22Rv1 (cell line): ENCODE results near the gene RSBN1L.
"Not testable (repeated sequence)": the region's sequence is repeated elsewhere in the genome, so short reads cannot be mapped to it uniquely, and the experiment has no call there.

Source experiments
- H3K27ac ChIP-seq: fragments of 450-650 bp; 2 replicates; pipeline ENCODE4 v1.5.1; 2017
- CTCF ChIP-seq: fragments of 450-650 bp; IDR thresholded peaks from 2 replicates; pipeline ENCODE4 v1.5.1; 2017; ENCODE audit warnings: mild to moderate bottlenecking
- ZFX ChIP-seq: fragments of 450-650 bp; IDR thresholded peaks from 2 replicates; pipeline ENCODE4 v1.6.1; 2017; ENCODE audit warnings: antibody characterized with exemption, borderline replicate concordance

Gene RSBN1L

GRCh38 chr7:77716804-77717203 is 20.5 kb downstream of the RSBN1L start:
- H3K27ac ChIP-seq, result no peak overlapping the region
- no peak for TF ChIP-seq CTCF
- TF ChIP-seq ZFX, result no peak

GRCh38 chr7:77717566-77717965 is 21.3 kb downstream of the RSBN1L start:
- not testable (repeated sequence) for H3K27ac ChIP-seq

DNA sequence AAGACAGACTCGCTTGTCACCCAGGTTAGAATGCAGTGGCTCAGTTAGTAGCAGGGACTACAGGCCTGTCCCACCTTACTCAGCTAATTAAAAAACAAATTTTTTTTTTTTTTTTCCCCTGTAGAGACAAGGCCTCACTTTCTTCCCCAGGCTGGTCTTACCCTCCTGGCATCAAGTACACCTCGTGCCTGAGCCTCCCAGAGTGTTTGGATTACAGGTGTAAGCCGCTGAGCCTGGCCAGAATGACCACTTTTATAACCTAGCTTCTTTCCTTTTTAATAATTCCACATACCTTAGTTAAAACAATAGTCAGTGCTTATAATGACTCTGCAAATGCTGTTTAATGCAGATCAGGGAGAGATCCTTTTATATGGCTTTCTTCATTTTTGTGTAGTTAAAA is 31.3 kb downstream of the RSBN1L start:
- TF ChIP-seq CTCF, result no peak
- TF ChIP-seq ZFX, result no peak
- H3K27ac ChIP-seq, result no peak overlapping the region

DNA sequence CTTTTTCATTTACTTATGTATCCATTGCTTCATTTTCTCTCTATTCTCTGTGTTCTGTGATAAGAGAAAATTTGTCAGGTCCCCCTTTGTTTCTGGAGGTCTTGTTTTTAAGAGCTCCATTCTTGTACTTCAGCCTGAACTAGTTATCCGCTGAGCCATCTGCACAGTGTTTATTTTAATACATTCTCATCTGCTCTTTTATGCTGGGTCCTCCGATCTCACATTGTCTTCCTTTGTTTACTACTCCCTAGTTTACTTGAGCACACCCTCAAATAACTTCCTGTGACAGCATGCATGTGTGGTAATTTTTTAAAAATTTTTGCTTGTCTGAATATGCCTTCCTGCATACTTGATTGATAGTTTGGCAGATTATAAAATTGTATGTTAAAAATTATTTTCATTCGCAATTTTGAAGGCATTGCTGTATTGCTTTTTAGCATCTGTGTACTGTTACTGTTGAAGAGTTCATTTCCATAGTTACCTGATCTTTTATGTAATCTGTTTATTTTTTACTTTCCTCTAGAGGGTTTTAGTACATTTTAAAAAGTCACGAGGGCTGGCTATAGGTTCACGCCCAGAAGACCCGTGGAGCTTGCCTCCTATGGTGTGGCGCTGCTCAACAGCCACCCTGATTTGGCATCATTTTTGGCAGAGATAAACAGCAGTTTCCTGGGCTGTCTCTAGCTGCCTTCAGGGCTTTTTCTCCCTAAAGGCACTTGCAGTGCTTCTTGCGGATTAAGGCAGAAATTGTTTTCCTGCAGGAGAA is 31.9 kb downstream of the RSBN1L start:
- TF ChIP-seq ZFX, result no peak
- no peak for TF ChIP-seq CTCF

DNA sequence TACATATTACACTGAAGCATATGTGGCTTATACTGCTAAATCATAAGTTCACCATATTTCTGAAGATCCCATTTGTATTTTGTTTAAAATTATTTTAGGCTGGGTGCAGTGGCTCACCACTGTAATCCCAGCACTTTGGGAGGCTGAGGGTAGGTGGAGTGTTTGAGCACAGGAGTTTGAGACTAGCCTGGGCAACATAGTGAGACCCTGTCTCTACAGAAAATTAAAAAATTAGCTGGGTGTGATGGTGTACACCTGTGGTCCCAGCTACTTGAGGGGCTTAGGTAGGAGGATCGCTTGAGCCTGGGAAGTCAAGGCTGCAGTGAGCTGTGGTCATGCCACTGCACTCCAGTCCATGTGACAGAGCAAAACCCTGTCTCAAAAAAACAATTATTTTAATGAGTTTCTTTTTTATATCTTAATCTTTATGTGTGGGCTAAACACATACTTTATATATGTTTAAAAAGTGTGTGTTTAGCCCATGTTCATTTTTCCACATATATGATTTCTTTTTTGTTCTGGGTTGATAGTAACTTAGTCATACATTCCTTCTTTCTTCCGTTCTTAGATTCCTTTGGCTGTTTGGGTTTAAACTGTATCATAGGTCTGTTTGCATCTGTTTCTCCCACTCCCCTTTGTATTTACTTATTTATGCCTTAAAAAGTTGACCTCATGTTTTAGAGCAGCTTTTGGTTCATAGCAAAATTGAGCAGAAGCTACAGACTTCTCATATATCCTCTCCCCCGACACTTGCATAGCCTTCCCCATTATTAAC is 33.5 kb downstream of the RSBN1L start:
- no peak overlapping the region for H3K27ac ChIP-seq
- TF ChIP-seq CTCF (no peak), ZFX (no peak)

More for the DNA sequence above, 31.9 kb downstream of the RSBN1L start:
- no peak overlapping the region for H3K27ac ChIP-seq

DNA sequence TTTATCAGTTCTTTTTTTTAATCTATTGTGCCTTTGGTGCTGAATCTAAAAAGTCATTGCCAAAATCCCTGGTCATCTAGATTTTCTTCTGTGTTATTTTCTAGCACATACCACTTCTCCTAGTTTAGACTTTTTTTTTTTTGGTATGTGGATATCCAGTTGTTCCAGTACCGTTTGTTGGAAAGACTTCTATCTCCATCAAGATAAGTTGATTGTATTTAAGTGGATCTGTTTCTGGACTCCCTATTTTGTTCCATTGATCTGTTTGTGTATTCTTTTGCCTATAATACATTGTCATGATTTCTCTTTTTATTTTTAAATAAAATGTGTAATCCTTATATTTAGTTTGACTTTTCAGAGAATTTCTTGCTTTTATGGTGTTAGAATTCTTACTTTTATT is 35.5 kb downstream of the RSBN1L start:
- TF ChIP-seq ZFX (no peak), CTCF (no peak)
- no peak overlapping the region for H3K27ac ChIP-seq

- H3K27ac ChIP-seq, result no peak overlapping the region
- no peak for TF ChIP-seq CTCF
- no peak for TF ChIP-seq ZFX
Measured at GRCh38 chr7:77734659-77735421, 38.6 kb downstream of the RSBN1L start.
